Stimulated activated CD4-positive, alpha-beta T cell treated with anti-CD3 and anti-CD28 coated beads, Interleukin-2, amount 100 ng/mL, for 4 hours (primary cell): ENCODE results near the gene CASP7.

Experiments used
- DNase-seq: peaks from one replicate; pipeline ENCODE4 v3.0.0-alpha.2; 2020; ENCODE audit warnings: low read depth

CASP7 gene

DNA sequence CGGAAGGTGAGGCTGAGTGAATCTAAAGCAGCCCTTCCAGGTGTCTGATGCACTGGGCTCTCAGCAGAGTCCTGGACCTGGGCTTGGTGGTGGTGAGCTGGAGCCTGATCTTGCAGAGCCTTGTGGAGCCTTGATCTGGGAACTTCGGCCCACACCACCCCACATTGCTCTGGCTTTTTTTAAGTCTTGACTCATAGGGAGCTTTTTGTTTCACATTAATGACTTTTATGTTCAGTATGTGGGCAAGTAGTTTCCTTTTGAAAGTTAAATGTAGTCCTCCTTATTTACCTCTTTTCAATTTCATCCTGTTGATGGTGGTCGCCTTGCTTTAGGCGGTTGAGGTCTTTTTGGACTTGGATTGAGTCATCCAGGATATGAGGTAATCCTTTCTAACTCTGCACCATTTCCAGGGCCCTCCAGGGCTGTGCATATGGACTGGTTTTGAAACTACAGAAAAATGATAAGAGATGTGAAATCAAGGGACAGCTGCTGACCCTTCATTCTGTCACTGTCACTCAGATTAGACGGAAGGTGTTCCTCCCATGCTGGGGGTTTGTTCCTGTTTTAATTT lies 12.9 kb upstream of the CASP7 start:
- no peak for DNase-seq

DNA sequence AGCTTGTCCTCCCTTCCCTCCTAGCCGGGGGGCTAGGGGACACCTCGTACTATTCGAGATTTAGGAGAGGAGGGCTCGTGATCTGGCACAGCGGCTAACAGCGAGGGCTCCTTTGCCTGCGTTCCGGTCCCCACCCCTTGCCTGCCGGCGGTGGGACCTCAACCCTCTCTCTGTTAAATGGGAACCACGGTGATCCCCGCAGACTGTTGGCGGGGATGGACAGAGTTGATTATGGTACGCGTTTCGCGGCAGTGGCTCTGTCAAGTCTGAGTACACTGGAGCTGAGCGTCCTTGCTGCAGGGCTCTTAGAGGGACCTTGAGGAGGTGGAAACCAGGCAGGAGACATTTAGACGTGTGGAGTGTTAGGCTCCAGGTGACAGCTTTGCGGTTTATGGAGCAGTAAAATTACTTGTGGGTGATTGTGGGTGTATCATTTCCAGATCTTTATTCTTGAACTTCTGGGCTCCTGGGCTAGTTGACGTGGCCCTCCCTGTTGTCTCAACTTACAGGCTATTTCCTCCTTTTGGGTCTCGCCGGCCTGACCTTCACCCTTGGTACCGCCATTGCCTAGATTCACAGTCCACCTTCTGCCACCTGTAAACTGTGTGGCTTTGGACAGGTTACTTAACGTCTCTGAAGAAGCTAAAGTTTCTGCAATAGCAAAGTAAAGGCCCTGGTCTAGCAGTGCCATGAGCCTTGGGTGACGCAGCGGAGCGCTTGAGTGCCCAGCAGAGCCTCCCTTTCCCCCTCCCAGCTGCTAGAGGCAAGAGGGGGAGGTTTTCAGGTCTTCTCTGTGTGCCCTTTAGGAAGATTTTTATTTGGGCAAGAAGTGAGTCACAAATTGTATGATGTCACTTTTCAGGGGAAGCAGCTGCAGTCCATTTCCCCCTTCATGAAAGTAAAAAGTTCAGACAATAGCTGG lies 739 bp downstream of the CASP7 start:
- no peak for DNase-seq

DNA sequence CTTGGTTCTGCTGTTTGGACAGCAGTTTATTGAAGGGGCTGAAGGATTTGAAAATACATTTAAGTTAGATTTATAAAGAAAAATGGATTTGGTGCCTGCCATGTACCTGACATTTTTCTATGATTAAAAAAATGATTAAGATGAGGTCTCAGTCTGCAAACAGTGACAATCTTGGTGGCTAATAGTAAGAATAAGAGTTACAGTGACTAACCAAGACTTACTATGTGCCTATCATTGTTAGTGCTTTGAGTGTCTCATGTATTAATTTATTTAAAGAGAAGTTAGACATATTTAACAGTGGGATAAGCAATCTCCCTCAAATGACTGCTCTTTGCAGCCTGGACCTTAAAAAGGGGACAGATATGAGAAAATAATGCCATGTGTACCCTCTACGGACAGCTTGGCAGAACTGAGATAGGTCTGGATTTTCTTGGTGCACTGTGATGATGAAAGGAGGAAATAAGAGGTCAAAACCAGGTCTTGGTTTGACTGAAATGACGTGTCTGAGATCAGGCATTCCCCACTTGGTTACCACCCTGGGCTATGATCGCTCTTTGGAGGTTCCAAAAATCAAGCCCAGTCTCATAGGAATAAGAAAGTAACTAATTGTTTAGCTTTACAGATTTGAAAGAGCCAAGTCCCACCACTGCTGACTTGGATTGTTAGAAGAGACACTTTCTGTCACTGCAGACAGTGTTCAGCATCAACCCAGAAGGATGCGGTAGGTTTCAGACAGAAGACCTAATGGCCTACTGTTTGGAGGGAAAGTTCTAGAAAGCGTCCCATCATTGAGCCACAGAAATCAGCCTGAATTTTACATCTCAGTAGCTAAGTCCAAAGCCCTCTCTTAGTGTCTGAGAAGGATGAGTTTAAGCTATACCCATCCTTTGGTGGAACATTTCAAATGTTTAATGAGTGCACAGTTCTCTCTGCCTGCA lies 2.1 kb downstream of the CASP7 start:
- no peak for DNase-seq

DNA sequence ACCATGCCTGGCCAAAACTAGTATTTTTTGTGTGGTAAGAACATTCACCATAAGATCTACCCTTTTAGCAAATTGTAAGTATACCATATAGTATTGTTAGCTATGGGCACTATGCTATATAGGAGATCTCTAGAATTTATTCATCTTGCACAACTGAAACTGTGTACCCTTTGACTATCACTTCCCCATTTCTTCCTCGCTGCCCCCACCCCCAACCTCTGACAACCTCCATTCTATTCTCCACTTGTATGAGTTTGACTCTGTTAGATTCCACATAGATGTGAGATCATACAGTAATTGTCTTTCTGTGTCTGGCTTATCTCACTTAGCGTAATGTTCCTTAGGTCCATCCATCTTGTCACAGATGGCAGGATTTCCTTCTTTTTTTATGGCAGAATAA lies 3.6 kb downstream of the CASP7 start:
- DNase-seq, result no peak

GRCh38 chr10:113686028-113686427 lies 6.3 kb downstream of the CASP7 start:
- DNase-seq, result no peak

DNA sequence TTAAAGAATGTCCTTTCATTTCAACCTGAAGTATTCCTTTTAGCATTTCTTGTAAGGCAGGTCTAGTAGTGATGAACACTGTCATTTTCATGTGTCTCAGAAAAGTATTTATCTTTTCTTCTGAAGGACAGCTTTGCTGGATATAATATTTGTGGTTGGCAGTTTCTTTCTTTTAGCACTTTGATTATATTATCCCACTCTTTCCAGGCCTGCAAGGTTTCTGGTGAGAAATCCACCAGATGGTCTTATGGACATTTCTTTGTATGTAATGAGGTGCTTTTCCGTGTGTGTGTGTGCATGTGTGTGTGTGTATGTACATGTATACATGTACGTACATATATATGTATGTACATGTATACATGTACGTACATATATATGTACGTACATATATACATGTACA lies 7.3 kb downstream of the CASP7 start:
- DNase-seq, result no peak

DNA sequence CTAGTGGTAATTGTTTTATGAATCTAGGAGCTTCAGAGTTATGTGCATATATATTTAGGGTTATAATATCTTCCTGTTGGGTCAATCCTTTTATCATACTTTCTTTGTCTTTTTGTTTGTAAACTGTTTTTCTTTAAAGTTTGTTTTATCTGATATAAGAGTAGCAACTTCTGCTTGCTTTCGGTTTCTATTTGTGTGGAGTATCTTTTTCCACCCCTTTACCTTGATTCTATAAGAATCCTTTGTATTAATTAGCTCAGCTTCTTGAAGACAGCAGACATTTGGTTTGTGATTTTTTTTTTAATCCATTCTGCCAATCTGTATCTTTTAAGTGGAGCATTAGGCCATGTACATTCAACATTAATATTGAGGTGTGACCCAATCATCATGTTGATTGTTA lies 9.3 kb downstream of the CASP7 start:
- DNase-seq, result no peak

DNA sequence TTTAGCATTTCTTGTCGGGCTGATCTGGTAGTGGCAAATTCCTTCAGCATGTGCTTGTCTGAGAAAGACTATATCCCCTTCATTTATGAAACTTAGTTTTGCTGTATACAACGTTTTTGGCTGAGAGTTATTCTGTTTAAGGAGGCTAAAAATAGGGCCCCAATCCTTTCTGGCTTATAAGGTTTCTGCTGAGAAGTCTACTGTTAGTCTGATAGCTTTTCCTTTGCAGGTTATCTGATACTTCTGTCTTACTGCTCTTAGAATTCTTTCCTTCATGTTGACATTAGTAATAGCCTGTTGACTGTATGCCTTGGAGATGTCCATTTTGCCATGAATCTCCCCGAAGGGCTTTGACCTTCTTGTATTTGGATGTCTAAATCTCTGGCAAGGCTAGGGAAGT lies 9.9 kb downstream of the CASP7 start:
- no peak for DNase-seq

- DNase-seq, result no peak
These were observed 11.0 kb downstream of the CASP7 start for GRCh38 chr10:113690749-113691148.

- no peak for DNase-seq
These were observed 11.7 kb downstream of the CASP7 start for GRCh38 chr10:113691381-113691780.

DNA sequence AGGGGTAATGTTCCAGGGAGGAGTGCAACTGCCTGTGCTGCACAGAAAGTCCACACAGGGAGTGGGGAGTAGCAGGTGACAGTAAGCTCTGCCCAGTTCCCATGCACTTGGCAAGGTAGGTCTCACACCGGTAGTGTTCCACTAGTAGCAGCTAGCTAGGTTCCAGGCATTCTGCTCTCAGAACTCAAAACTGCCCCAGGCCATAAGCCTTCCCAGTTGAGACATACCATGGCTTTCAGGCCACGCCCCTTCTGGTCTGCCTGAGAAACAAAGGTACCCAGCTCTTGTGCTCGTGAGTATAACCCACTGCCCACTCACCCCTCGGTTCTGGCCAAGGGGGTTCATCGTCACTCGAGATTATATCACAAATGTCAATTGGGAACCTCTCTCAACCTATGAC lies 12.6 kb downstream of the CASP7 start:
- no peak for DNase-seq

- no peak for DNase-seq
These were observed 13.6 kb downstream of the CASP7 start for GRCh38 chr10:113693348-113693747.

DNA sequence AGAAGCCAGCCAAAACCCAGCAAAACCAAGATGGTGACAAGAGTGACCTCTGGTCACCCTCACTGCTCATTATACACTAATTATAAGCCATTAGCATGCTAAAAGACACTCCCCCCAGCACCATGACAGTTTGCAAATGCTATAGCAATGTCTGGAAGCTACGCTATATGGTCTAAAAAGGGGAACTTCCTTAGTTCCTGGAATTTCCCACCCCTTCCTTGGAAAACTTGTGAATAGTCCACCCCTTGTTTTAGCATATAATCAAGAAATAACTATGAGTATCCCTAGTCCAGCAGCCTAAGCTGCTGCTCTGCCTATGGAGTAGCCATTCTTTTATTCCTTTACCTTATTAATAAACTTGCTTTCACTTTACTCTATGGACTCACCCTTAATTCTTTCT lies 16.0 kb downstream of the CASP7 start:
- DNase-seq, result no peak

DNA sequence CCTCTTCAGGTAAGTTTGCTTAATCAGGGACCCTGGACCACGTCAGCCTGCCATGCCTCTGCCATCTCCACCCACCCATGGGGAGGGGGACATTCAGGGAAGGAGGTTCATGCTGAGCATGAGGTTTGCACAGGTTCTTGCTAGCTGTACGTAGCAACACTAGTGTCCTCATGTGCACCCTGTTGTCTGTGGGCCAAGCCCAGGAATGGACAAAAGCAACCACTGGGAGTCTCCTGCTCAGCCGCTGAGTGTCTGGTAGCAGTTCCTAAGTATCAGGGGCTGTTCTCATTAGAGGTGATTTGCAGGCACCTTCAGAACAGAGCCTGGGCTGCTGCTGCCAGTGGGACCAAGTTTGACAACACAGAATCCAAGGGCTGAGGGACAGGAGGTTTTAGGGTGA lies 17.9 kb downstream of the CASP7 start:
- no peak for DNase-seq

DNA sequence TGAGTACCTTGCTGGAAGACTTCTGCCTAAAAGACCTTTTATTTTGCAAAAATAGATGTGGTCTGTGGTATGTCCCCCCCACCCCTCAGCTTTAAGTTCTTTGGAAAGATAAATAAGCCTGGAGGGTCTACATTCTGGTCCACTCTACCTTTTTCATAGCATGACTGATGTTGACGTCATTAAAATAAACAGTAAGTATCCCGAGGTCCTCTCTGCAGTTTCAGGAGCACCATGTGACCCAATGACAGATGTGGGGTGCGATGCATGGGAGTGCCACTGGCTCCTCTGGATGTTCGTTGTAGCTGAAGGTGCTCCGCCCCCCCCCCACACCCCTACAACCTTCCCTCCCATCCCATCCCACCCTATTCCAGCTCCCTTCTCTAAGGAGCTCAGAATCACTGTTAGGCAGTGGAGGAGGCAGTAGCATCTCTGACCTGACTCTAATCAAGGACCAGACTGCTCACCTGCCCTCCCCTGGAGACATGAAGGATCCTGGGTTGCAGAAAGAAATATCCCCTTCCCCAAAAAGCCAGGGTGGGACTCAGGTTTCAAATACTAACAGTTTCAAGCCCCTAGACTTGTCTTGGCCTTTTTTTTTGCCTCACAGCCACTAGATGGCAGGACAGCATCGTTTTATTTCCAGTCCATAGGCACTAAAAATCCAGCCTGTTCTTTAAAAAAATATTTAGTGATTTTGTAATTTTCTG lies 25.1 kb downstream of the CASP7 start:
- no peak for DNase-seq

- DNase-seq, result no peak
These were observed 25.6 kb downstream of the CASP7 start for GRCh38 chr10:113705344-113705652.

GRCh38 chr10:113706623-113707022 lies 26.9 kb downstream of the CASP7 start:
- DNase-seq, result no peak

GRCh38 chr10:113708640-113709039 lies 28.9 kb downstream of the CASP7 start:
- no peak for DNase-seq

DNA sequence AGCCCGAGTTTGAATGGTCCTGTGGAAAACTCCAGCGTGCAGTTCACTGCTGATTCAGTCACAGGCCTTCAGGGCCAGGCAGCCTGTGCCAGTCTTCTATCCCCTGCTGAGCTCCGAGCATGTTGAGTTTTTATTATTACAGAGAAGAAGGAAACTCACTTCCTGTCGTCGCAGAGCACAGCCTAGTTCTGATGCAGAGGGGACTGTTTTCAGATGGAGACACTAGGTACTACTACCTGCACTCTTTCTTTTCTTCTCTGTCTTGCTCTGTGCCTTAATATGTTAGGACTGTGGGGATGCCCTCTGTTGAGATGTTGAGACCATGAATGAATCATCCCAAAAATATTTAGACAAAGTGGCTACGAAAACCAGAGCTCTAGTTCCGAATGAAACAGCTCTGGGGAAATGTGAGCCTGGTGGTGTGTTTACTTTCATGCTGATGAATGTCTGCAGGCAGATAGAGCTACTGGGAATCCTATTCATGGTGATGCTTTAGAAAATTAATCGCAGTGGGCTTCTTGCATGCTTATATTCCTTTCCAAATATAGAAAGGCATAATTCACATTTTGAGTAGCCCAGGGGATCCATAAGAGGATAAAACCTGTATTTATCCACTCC lies 29.6 kb downstream of the CASP7 start:
- DNase-seq, result no peak

DNA sequence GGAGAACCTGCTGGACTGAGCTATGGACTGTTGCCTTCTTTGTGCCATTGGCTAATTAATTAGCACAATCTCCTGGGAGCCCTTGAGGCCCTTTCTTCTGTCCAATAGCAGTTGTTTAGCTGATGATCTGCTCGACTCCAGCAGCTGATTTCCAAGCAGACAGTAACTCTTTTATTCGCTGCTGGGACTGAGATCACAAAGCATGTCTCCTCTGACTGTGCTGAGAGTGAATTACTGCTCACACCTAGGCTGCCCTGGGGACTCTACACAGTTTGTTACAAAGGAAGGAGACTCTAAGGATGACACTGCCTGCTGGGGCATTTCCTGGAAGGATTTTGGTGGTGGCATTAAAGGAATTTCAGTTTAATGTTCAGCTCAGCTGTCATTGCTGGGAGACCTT lies 31.4 kb downstream of the CASP7 start:
- DNase-seq, result no peak

DNA sequence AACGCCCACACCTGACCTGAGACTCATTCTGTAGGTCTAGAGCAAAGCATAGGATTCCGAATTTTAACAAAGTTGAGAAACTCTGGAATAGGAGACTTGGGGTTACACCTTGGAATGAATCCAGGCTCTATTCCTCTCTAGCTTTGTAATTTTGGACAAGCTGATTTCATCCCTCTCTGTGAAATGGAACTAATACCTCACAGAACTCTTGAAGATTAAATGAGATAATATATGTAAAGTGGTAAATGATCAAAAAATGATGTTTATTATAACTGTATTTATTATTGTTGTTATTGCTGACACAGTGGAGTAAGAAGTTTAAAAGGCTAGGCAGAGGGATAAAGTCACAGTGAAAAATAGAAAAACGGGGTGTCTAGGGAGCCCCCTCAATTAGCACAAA lies 32.3 kb downstream of the CASP7 start:
- no peak for DNase-seq
